ENCODE results near the gene PPP2R5C.
A peak's percentile ranks its signal among the peaks of the same experiment; 100 is the strongest.

The PPP2R5C gene

GRCh38 chr14:101755591-101756324 is 5.8 kb upstream of the PPP2R5C start:
- DNase-seq, result no peak

GRCh38 chr14:101757064-101757838 is 4.3 kb upstream of the PPP2R5C start:
- DNase-seq, result no peak

- no peak for DNase-seq
These were observed 3.7 kb upstream of the PPP2R5C start for GRCh38 chr14:101757839-101758211.

GRCh38 chr14:101758913-101759593 is 2.5 kb upstream of the PPP2R5C start:
- DNase-seq, result no peak

DNA sequence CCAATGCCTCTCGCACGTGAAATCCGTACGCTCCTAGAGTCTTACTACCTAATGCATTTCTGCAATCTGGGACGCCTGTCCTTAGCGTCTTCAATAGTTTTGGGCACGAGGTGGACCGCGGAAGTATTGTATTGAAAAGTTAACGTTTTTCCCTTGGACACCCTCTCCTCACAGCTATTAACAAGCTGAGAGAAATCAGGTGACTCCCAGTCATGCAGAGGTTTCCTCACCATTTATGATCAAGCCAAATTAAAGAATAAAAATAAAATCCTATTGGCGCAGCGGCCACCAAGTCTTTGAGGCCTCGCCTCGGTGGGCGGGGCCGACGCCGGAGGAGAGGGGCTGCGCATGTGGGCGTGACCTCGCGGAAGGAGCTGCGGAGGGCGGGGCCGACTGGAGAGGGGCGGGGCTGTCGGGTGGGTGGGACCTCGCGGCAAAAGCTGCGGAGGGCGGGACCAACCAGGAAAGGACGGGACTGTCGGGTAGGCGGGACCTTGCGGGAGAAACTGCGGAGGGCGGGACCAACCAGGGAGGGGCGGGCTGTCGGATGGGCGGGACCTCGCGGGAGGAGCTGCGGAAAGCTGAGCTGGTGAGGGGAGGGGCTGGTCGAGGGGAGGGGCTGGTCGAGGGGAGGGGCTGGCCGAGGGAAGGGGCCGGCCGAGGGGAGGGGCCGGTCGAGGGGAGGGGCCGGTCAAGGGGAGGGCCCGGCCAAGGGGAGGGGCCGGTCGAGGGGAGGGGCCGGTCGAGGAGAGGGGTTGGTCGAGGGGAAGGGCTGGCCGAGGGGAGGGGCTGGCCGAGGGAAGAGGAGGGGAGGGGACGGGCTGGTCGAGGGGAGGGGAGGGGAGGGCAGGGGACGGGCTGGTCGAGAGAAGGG is 1.1 kb upstream of the PPP2R5C start:
- peak; percentile 96 to 98 for DNase-seq

- no peak for DNase-seq
These were observed 496 bp downstream of the PPP2R5C start for GRCh38 chr14:101761881-101762529.

DNA sequence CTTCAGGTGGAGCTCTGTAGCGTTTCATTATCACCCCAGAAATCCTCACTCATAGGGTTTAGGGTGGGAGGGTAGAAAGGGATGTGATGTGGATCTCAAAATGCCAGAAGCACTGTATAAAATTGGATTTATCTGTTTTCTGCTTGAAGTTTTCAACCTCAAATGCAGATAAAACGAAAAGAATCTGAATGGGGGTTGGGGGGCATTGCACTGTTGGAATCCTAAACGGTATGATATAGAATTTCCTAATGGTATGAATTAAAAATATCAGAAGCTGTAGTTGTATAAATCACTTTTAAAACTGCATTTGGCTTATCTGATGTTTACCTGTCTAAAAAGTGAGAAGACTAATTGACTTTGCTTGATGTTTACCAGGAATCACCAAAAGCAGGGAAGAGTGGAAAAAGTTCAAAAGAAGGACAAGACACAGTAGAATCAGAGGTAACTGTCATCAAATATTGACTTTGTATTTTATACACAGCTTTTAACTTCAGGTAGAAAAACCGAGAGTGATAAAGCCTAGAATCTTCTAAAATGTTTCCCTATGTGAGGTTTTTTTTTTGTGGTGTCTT is 1.1 kb downstream of the PPP2R5C start:
- no peak for DNase-seq

DNA sequence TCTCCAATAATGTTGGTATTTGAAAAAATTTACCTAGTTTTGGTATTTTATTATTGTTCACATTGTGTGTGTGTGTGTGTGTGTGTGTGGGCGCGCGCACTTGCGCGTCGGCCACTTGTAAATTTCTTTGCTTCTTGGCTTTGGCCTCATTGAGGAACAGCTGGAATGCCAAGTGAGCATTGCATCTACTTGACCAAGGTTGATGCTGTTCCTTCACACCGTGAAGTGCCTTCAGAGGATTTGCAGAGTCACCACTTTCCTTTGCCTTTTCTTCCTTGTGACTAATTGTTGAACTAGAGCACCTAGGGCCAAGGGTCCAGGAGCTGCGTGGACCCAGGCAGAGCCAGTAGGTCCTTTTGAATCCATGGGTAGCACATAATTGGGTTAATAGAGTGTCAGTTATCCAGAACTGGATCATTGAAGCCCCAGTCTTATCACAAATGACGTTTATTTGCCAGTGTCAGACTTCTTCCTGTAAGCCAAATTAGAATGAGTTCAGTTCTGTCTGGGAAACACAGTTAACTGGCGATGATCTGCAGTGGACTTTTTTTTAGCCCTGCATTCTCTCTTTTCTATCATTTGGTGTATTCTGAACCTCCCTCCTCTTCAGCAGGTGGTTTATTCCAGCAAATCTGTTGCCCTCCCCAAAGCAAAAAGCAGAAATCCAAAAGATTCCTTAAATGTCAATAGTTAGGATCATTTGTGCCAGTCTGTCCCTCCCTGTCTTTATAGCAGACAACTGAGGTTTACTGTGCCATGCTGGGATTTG is 2.6 kb downstream of the PPP2R5C start:
- DNase-seq, result no peak

GRCh38 chr14:101767618-101768362 is 6.3 kb downstream of the PPP2R5C start:
- DNase-seq, result no peak

DNA sequence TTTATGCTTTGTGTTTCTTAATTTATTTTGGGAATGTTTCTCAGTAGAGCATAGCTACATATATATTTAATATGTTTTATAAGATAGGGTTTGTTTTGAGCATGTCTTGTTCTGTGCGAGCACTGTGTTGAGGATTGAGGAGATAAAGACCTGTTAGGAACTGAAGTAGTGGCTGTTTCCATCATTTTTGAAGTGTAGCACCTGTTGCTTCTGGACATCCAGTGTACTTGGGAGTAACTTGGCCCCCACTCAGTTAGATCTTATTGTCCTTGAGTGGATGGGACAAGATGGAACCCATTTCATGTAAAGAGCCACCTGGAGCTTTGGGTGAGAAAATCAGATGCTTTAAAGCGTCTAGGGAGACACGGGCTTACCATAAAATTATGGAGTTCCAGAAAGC is 8.7 kb downstream of the PPP2R5C start:
- no peak for DNase-seq

GRCh38 chr14:101772770-101773169 is 11.3 kb downstream of the PPP2R5C start:
- DNase-seq, result no peak

DNA sequence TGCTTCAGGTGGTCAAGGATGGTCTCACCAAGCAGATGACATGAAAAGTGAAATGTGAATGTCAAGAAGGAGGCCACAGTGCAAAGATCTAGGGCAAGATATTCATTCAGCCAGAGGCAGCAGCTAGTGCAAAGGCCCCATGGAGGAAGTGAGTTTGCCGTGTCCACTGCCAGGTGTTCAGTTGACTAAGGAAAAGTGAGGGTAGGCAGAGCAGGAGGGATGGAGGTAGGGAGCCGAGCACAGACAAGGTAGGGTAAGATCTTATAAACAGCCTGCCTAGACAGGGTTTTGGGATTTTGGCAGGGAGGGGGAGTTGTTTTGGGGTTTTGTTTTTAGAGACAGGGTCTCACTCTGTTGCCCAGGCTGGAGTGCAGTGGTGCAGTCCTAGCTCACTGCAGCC is 11.9 kb downstream of the PPP2R5C start:
- DNase-seq, result no peak

GRCh38 chr14:101774006-101774795 is 12.7 kb downstream of the PPP2R5C start:
- no peak for DNase-seq

GRCh38 chr14:101774814-101775213 is 13.3 kb downstream of the PPP2R5C start:
- no peak for DNase-seq

GRCh38 chr14:101775826-101776225 is 14.3 kb downstream of the PPP2R5C start:
- DNase-seq, result no peak

DNA sequence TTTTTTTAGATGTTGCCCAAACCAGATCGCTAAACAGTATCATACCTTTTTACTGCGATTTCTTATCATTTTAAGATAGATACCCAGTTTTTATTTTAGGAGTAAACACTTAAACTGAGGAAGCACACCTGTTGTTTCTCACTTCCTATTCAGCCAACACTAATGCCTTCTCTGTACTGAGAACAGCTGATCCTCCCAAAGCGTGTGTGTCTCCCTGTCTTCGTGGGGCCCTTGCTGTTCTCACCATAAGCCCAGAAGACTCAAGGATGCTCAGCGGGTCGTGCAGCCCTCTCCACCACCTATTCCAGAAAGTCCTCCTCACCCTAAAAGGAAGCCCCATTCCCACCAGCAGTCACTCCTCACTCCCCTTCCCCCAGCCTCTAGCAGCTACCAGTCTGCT is 14.8 kb downstream of the PPP2R5C start:
- no peak for DNase-seq

DNA sequence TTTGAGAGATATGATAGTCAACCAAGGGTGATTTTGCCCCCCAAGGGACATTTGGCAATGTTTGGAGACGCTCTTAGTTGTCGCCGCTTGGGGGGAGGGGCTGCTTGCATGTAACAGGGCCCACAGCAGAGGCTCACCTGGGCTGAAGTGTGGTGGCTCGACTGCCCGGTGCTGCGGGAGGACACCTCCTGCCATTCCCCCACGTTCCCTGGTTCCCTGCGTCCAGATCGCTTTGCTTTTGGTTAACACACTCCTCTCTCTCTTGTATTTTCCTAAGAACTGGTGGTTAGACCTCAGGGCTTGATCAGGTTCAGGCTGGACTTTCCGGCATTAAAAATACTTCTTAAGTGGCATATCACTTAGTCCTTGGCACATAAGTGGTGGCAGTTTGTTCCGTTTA is 18.9 kb downstream of the PPP2R5C start:
- DNase-seq, result no peak

- no peak for DNase-seq
These were observed 19.4 kb downstream of the PPP2R5C start for GRCh38 chr14:101780887-101781239.
